ENCODE data around the gene IL17C. TPM values are rescaled to one million over a fixed set of nuclear protein-coding genes. Genes with fewer than 3 reads are reported as not detected.
A peak's percentile ranks its signal among the peaks of the same experiment; 100 is the strongest.

IL17C gene
- polyA plus RNA-seq, 1 donor from 2014 or later, result not detected

DNA sequence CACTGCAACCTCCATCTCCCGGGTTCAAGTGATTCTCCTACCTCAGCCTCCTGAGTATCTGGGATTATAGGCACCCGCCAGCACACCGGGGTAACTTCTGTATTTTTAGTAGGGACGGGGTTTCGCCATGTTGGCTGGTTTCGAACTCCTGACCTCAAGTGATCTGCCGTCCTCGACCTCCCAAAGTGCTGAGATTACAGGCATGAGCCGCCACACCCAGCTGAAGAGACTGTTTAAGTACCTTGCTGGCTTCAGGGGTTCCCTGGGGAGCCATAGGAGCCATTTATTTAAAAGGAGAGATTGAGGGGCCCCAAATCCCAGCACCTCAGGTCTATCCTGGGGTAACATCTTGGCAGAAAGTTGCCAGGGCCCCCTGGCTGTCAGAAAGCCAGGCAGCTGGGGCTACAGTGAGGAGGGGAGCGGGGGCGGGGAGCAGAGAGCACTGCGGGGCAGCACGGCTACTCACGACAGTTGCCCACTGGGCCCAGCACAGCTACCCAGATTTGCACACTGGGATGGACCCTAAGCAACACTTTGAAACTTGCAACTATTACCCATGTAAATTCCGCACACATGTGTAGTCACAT, 46.3 kb downstream of the IL17C start:
- Histone ChIP-seq H3K36me3 (ENCODE audit: insufficient read depth, low read length) (no peaks in the 10 kb centered on the region), H3K27ac (ENCODE audit: low read length) (no peak overlapping the region), H3K9me2 (ENCODE audit: insufficient read depth, low read length) (no peaks in the 10 kb centered on the region), H3K9me3 (ENCODE audit: low read length) (no peaks in the 10 kb centered on the region), H3K4me2 (ENCODE audit: low read length) (no peak overlapping the region), H3F3A (ENCODE audit: insufficient read depth, low read length, poor library complexity, severe bottlenecking) (no peaks in the 10 kb centered on the region), H3K79me2 (replicated peaks; ENCODE audit: insufficient read depth, low read length) (no peaks in the 10 kb centered on the region), H2AFZ (ENCODE audit: low read depth, low read length) (no peak overlapping the region), H3K4me3 (ENCODE audit: low read length) (no peak overlapping the region), H3K9ac (ENCODE audit: low read length) (no peak overlapping the region), H3K27me3 (ENCODE audit: insufficient read depth, low read depth, low read length) (peaks cover 45% of the 10 kb centered on the region), H4K20me1 (ENCODE audit: insufficient read depth) (no peaks in the 10 kb centered on the region)
- TF ChIP-seq RAD21 (conservative IDR thresholded peaks at IDR 0.05) (no peak), POLR2AphosphoS5 (IDR thresholded peaks at IDR 0.05) (no peak), MXI1 (conservative IDR thresholded peaks at IDR 0.05; ENCODE audit: poor library complexity, severe bottlenecking) (no peak), EP300 (conservative IDR thresholded peaks at IDR 0.05; ENCODE audit: poor library complexity, severe bottlenecking) (no peak), EZH2 (IDR thresholded peaks at IDR 0.05; ENCODE audit: borderline replicate concordance, insufficient read depth, low read length, poor library complexity, severe bottlenecking) (no peak), SMC3 (conservative IDR thresholded peaks at IDR 0.05; ENCODE audit: poor library complexity) (no peak), TAF1 (IDR thresholded peaks at IDR 0.05; ENCODE audit: low read depth) (no peak)
- TF ChIP-seq, protein P1, sequence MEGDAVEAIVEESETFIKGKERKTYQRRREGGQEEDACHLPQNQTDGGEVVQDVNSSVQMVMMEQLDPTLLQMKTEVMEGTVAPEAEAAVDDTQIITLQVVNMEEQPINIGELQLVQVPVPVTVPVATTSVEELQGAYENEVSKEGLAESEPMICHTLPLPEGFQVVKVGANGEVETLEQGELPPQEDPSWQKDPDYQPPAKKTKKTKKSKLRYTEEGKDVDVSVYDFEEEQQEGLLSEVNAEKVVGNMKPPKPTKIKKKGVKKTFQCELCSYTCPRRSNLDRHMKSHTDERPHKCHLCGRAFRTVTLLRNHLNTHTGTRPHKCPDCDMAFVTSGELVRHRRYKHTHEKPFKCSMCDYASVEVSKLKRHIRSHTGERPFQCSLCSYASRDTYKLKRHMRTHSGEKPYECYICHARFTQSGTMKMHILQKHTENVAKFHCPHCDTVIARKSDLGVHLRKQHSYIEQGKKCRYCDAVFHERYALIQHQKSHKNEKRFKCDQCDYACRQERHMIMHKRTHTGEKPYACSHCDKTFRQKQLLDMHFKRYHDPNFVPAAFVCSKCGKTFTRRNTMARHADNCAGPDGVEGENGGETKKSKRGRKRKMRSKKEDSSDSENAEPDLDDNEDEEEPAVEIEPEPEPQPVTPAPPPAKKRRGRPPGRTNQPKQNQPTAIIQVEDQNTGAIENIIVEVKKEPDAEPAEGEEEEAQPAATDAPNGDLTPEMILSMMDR (IDR thresholded peaks at IDR 0.05; ENCODE audit: poor library complexity, severe bottlenecking), result no peak
- TF ChIP-seq, protein P2, sequence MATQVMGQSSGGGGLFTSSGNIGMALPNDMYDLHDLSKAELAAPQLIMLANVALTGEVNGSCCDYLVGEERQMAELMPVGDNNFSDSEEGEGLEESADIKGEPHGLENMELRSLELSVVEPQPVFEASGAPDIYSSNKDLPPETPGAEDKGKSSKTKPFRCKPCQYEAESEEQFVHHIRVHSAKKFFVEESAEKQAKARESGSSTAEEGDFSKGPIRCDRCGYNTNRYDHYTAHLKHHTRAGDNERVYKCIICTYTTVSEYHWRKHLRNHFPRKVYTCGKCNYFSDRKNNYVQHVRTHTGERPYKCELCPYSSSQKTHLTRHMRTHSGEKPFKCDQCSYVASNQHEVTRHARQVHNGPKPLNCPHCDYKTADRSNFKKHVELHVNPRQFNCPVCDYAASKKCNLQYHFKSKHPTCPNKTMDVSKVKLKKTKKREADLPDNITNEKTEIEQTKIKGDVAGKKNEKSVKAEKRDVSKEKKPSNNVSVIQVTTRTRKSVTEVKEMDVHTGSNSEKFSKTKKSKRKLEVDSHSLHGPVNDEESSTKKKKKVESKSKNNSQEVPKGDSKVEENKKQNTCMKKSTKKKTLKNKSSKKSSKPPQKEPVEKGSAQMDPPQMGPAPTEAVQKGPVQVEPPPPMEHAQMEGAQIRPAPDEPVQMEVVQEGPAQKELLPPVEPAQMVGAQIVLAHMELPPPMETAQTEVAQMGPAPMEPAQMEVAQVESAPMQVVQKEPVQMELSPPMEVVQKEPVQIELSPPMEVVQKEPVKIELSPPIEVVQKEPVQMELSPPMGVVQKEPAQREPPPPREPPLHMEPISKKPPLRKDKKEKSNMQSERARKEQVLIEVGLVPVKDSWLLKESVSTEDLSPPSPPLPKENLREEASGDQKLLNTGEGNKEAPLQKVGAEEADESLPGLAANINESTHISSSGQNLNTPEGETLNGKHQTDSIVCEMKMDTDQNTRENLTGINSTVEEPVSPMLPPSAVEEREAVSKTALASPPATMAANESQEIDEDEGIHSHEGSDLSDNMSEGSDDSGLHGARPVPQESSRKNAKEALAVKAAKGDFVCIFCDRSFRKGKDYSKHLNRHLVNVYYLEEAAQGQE (IDR thresholded peaks at IDR 0.05; ENCODE audit: borderline replicate concordance), result no peak

DNA sequence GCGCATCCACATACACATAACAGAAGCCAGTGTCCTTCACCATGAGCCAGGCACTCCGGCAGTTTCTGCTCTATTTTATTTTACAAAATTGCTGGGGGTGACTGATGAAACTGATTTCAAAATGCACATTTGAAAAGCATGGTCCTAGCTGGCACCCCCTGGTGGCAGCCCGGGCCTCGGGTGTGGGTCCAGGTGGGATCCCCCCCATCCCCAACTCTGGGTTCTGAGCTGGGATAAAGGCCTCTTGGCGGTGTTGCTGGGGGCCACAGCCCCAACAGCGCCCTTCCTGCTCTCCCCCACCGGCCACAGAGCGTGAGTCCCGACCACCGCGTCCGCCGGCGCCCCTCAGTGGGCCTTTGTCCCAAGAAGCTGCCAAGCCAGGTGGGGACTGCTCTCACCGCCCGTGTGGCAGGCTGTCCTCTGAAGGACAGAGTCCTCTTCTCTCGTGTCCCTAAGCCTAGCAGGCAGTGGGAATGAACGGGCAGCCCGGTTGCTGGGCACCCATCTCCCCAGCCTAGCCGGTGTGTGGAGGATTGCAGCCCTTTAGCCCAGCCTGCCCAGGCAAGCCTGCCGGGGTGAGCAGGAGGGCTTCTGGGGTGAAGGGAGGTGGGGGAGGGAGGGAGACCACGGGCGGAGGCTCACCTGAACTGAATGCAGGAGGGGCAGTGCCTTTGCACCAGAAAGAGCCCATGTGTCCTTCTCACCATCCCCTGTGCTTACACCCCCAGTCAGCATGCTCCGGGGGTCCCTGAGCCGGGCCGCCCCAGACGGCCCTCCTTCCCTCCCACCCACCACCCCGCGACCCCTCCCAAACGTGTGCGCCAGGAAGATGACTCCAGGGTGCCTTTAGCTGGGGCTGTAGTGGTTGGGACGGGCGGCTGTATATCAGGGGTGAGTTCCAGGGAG, 47.0 kb downstream of the IL17C start:
- Histone ChIP-seq H3K9me3 (ENCODE audit: low read length) (no peaks in the 10 kb centered on the region), H2AFZ (ENCODE audit: low read depth, low read length) (no peak overlapping the region), H3K36me3 (ENCODE audit: insufficient read depth, low read length) (no peaks in the 10 kb centered on the region), H3K4me2 (ENCODE audit: low read length) (no peak overlapping the region), H3K79me2 (replicated peaks; ENCODE audit: insufficient read depth, low read length) (no peaks in the 10 kb centered on the region), H3K9ac (ENCODE audit: low read length) (no peak overlapping the region), H3K9me2 (ENCODE audit: insufficient read depth, low read length) (no peaks in the 10 kb centered on the region), H4K20me1 (ENCODE audit: insufficient read depth) (no peaks in the 10 kb centered on the region), H3K27ac (ENCODE audit: low read length) (no peak overlapping the region), H3F3A (ENCODE audit: insufficient read depth, low read length, poor library complexity, severe bottlenecking) (no peaks in the 10 kb centered on the region), H3K4me3 (ENCODE audit: low read length) (peak overlapping the region; percentile 68), H3K27me3 (ENCODE audit: insufficient read depth, low read depth, low read length) (peaks cover 45% of the 10 kb centered on the region)
- TF ChIP-seq SMC3 (conservative IDR thresholded peaks at IDR 0.05; ENCODE audit: poor library complexity) (peak; percentile 16), TAF1 (IDR thresholded peaks at IDR 0.05; ENCODE audit: low read depth) (no peak)
- TF ChIP-seq, protein P1 (IDR thresholded peaks at IDR 0.05; ENCODE audit: poor library complexity, severe bottlenecking), result peak; percentile 50

Data from neural cell (in vitro differentiated cells).